ENCODE results near the gene ANTXR1.

GRCh38 chr2:69111076-69111475 lies 98.1 kb downstream of the ANTXR1 start:
- TF ChIP-seq MAX (IDR thresholded peaks at IDR 0.05; ENCODE audit: insufficient read depth, insufficient read length) (no peak), CTCF (IDR thresholded peaks at IDR 0.05; ENCODE audit: extremely low read depth in 1 of 2, insufficient read depth in 1 of 2, low read depth in 1 of 2, low read length in 2 of 2) (no peak), POLR2A (IDR thresholded peaks at IDR 0.05; ENCODE audit: low read depth, low read length) (no peak), POLR2AphosphoS5 (IDR thresholded peaks at IDR 0.05; ENCODE audit: insufficient read depth, low read depth, low read length) (no peak)
